Right atrium auricular region (tissue), 2 donors: Measurements from ENCODE around the gene PDXP. TPM values are rescaled to one million over a fixed set of nuclear protein-coding genes. Genes with fewer than 3 reads are reported as not detected.

Source experiments
- DNase-seq: peaks from one replicate; pipeline ENCODE4 v3.0.0-alpha.2; 2019; ENCODE audit warnings: low spot score
- H3K27ac ChIP-seq, 2 donors: fragments of 200-600 bp; sonication (generic); 1 replicate in 1 of 2; 2 replicates in 1 of 2; pipeline ENCODE4 v1.5.1; 2016 to 2019
- H3K27me3 ChIP-seq, 2 donors: fragments of 200-600 bp; sonication (generic); one replicate each; pipeline versions ENCODE4 v1.5.1 to v1.6.0; 2017 to 2019
- H3K36me3 ChIP-seq: fragments of 200-600 bp; sonication (generic); one replicate; pipeline ENCODE4 v1.5.1; 2016
- H3K4me1 ChIP-seq, 2 donors: fragments of 200-600 bp; sonication (generic); one replicate each; pipeline versions ENCODE4 v1.5.1 to v1.6.0; 2017 to 2019
- H3K4me3 ChIP-seq, 2 donors: fragments of 200-600 bp; sonication (generic); 1 replicate in 1 of 2; 2 replicates in 1 of 2; pipeline ENCODE4 v1.5.1; 2017 to 2019; ENCODE audit warnings: mild to moderate bottlenecking in 1 of 2, moderate library complexity in 1 of 2
- H3K9me3 ChIP-seq, 2 donors: fragments of 200-600 bp; sonication (generic); one replicate each; pipeline ENCODE4 v1.5.1; 2019
- total RNA-seq, 2 donors: library from RNA; depleted of rRNA; stranded (reverse); fragments of >200 nt; gene quantifications; one replicate each; pipeline ENCODE4 v1.1.0, GENCODE V29; 2016
- TF ChIP-seq, protein P1 (sequence below), 2 donors: fragments of 200-600 bp; sonication (generic); IDR thresholded peaks; one replicate each; pipeline ENCODE4 v1.5.1; 2019; ENCODE audit warnings: antibody characterized with exemption in 2 of 2

The PDXP gene
- total RNA-seq, 2 donors from 2014 or later = 15.7 to 32.0 TPM

DNA sequence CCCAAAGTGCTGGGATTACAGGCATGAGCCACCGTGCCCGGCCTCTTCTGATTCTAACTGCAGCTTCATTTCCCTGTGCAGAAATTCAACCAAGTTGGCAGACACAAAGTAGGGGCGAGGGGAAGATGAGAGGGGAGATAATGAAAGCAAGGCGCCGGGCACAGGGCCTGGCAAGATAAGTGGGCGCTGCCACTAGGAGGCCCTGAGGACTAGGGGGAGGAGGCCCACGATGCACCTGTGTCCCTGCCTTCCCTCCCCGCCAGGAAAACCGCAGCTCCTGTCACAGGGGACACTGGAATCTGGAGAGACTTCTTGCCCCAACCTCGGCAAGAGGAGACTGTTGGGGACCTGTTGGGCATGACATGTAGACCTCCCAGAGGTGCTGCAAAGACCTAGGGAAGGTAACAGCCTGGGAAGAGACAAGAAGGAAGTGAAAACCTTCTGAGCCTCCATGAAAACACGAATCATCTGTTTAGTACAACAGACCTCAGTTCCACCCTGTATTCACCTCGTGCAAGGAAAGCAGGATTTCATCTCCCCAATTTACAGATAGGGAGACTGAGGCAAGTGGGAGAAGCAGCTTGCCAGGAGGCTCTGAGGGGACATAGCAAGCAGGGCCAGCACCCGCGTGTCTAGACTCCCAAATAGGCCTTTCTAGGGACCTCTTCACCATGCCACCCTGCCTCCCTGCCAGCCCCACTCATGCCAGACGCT is 13.8 kb downstream of the PDXP start:
- Histone ChIP-seq H3K27ac (no peak overlapping the region), H3K4me1 (peaks cover 0 to 35% of the 10 kb centered on the region in 2 donors), H3K27me3 (no peaks in the 10 kb centered on the region), H3K9me3 (no peaks in the 10 kb centered on the region), H3K36me3 (no peaks in the 10 kb centered on the region), H3K4me3 (no peak overlapping the region)
- TF ChIP-seq, protein P1, sequence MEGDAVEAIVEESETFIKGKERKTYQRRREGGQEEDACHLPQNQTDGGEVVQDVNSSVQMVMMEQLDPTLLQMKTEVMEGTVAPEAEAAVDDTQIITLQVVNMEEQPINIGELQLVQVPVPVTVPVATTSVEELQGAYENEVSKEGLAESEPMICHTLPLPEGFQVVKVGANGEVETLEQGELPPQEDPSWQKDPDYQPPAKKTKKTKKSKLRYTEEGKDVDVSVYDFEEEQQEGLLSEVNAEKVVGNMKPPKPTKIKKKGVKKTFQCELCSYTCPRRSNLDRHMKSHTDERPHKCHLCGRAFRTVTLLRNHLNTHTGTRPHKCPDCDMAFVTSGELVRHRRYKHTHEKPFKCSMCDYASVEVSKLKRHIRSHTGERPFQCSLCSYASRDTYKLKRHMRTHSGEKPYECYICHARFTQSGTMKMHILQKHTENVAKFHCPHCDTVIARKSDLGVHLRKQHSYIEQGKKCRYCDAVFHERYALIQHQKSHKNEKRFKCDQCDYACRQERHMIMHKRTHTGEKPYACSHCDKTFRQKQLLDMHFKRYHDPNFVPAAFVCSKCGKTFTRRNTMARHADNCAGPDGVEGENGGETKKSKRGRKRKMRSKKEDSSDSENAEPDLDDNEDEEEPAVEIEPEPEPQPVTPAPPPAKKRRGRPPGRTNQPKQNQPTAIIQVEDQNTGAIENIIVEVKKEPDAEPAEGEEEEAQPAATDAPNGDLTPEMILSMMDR (IDR thresholded peaks at IDR 0.05) = no peak
- DNase-seq = no peak

GRCh38 chr22:37672920-37673455 is 14.5 kb downstream of the PDXP start:
- Histone ChIP-seq H3K27me3 (no peaks in the 10 kb centered on the region), H3K36me3 (peaks cover 4% of the 10 kb centered on the region), H3K4me3 (no peak overlapping the region), H3K4me1 (peaks cover 0 to 41% of the 10 kb centered on the region in 2 donors), H3K9me3 (no peaks in the 10 kb centered on the region), H3K27ac (peak overlapping the region in 1 of 2 donors; percentile 93)
- TF ChIP-seq, protein P1 (IDR thresholded peaks at IDR 0.05) = no peak
- no peak for DNase-seq

DNA sequence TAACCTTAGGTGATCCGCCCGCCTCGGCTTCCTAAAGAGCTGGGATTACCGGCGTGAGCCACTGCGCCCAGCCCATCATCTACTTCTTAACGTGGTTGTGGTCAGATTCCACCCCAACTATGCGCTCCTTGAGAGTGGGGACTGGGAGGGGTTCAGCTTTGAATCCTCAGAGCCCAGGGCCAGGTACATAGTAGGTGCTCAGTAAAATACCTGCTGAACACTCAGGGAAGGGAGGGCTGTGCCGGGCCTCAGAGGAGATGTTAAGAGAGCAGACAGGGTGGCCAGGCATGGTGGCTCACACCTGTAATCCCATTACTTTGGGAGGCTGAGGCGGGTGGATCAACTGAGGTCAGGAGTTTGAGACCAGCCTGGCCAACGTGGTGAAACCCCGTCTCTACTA is 15.7 kb downstream of the PDXP start:
- Histone ChIP-seq H3K27ac (peak overlapping the region; percentile 93 to 94), H3K4me3 (no peak overlapping the region), H3K27me3 (no peaks in the 10 kb centered on the region), H3K36me3 (peaks cover 13% of the 10 kb centered on the region), H3K9me3 (no peaks in the 10 kb centered on the region), H3K4me1 (peaks cover 0 to 47% of the 10 kb centered on the region in 2 donors)
- no peak for DNase-seq
- TF ChIP-seq, protein P1 (IDR thresholded peaks at IDR 0.05) = no peak

DNA sequence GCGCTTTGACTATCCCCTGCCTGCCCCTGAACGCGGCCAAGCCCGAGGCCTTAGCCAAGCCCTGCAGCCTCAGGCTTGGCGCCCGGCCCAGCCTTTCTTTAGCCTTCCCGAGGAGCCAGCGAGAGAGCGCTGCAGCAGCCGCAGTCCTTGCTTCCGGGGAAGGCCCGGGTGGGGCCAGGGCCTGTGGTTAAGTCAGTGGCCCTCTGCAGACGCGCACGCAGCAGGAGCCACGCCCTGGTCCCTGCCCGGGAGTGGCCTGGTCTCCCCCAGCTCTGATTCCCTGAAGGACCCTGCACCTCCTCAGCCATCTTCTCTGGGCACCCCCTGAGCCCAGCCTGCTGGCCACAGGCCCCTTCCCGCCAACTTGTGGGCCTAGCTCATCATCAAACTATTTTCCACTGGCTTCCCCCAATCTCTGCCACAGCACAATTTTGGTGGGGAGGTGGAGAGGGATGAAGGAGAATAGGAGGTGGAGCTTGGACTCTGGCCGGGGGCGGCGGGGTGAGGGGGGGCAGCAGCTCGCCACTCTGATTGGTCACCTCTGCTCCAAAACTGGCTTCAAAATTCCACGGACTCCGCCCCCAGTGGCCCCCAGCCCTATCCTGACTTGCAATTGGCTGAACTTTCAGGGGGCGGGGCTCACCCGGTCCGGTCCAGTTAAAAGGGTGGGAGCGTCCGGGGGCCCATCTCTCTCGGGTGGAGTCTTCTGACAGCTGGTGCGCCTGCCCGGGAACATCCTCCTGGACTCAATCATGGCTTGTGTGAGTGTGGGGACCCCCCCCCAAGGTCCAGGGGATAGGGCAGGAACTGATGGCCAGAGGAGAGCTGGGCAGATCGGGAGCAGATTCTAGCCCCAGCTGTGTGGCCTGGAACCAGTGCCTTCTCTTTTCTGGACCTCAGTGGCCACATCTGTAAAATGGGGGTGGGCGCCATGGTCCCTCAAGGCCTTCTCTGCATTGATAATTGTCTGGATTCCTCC is 16.7 kb downstream of the PDXP start, which contains the start of gene LGALS1:
LGALS1 (plus strand) TSS at position 686 of the 979 bp plus-strand sequence; CDS start at position 753, 67 bp downstream.
- peak; percentile 98 for DNase-seq
- peaks cover 0 to 47% of the 10 kb centered on the region in 2 donors for H3K4me1 ChIP-seq
- peak within 1 kb of the TSS; percentile 47 to 67 for H3K4me3 ChIP-seq

More for the DNA sequence above, 16.7 kb downstream of the PDXP start, which contains the start of gene LGALS1:
- Histone ChIP-seq H3K27me3 (no peaks in the 10 kb centered on the region), H3K27ac (peak within 1 kb of the TSS; percentile 93 to 94), H3K9me3 (no peaks in the 10 kb centered on the region), H3K36me3 (peaks cover 21% of the 10 kb centered on the region)
- TF ChIP-seq, protein P1 (IDR thresholded peaks at IDR 0.05) = peak in 1 of 2 donors; percentile 60
